Heart left ventricle (tissue), 13 donors: ENCODE measurements around the gene FBXO21.

Experiments
- POLR2A ChIP-seq, 2 donors: fragments of 450-650 bp; IDR thresholded peaks; one replicate each; pipeline ENCODE4 v1.6.1; 2017; ENCODE audit warnings: antibody characterized with exemption in 2 of 2, mild to moderate bottlenecking in 2 of 2, moderate library complexity in 2 of 2
- TF ChIP-seq, protein P1 (sequence below), 12 donors: fragments of 200-600 bp; sonication (generic) in 4 of 12; IDR thresholded peaks; one replicate each; pipeline versions ENCODE4 v1.5.0 to v1.8.0; 2018 to 2022; ENCODE audit warnings: antibody characterized with exemption in 12 of 12, mild to moderate bottlenecking in 5 of 12
- donor health status: ischemic (EF 13 %, LVEDD 7.1; RV severe dilation, severe dysfunction).
- donor health status: DM: no; HTN: yes; CAD: no.
- donor health status: DM: no; HTN: no; CAD: no.
- donor health status: ischemic (EF 25% LVEDD 6.9; RV normal size, moderate dysfunction).
- donor health status: ischemic (EF 25% LVEDD 5.7; RV mildly dilated, moderate dysfunction).
- donor health status: ischemic (EF 35%, LVEDD 5.7; RV mildly dilated, moderate dysfunction).
- donor health status: nonischemic (EF 11% LVEDD 7.7; RV severe dilation, severe dysfunction).
- donor health status: DM: yes; HTN: yes; CAD: no.
- donor health status: PGD.
- donor health status: ischemic (EF 29% LVEDD 5.4; RV normal size, mild dysfunction).
- donor health status: nonischemic (EF 23%, LVEDD 6.1; RV moderate dilation, normal function).

DNA sequence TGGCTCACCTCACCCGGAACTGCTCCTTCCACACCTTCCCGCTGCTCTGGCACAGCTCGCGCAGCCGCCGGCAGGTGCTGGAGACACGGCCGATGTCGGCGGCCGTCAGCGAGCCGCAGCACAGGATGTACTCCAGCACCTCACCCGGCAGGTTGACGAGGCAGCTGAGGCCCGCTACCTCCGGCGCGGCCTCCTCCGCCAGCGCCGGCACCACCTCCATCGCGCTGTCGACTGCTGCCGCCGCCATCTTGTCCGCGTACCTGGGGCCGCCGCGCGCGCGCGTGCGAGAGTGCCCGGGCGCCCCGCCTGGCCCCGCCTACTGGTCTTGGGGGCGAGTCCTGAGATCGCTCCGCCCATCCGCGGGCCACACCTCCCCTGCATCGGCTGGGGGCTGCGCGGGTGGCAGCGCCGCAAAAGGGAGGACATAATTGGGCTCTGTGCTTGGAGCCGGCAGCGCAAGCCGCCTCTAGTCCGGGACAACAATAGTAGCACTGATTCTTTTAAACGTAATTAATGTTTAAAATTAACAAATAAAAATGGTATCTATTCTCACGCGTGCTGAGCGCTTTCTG, at the start of gene FBXO21:
- peak; percentile 35 to 87 for TF ChIP-seq POLR2A (IDR thresholded peaks at IDR 0.05)
- TF ChIP-seq, protein P1, sequence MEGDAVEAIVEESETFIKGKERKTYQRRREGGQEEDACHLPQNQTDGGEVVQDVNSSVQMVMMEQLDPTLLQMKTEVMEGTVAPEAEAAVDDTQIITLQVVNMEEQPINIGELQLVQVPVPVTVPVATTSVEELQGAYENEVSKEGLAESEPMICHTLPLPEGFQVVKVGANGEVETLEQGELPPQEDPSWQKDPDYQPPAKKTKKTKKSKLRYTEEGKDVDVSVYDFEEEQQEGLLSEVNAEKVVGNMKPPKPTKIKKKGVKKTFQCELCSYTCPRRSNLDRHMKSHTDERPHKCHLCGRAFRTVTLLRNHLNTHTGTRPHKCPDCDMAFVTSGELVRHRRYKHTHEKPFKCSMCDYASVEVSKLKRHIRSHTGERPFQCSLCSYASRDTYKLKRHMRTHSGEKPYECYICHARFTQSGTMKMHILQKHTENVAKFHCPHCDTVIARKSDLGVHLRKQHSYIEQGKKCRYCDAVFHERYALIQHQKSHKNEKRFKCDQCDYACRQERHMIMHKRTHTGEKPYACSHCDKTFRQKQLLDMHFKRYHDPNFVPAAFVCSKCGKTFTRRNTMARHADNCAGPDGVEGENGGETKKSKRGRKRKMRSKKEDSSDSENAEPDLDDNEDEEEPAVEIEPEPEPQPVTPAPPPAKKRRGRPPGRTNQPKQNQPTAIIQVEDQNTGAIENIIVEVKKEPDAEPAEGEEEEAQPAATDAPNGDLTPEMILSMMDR (IDR thresholded peaks at IDR 0.05): no peak
